HepG2 (cell line): ENCODE measurements around the gene CEP19. TPM values are rescaled to one million over a fixed set of nuclear protein-coding genes. Genes with fewer than 3 reads are reported as not detected.

Experiments
- AGO1 ChIP-seq: fragments of 200-400 bp; formaldehyde crosslinking; IDR thresholded peaks from 2 replicates; pipeline ENCODE4 v1.6.1; 2017; ENCODE audit warnings: mild to moderate bottlenecking, low read depth, low read length, moderate library complexity; ENCODE audit not compliant: poor library complexity, severe bottlenecking
- AKAP8 ChIP-seq: sonication (generic); formaldehyde crosslinking; IDR thresholded peaks from 2 replicates; pipeline ENCODE4 v1.5.1; 2020; ENCODE audit warnings: mild to moderate bottlenecking, missing genetic modification reagents
- ARHGAP35 ChIP-seq: sonication (generic); formaldehyde crosslinking; IDR thresholded peaks from 2 replicates; pipeline ENCODE4 v1.9.0; 2022; ENCODE audit warnings: mild to moderate bottlenecking, inconsistent platforms, moderate library complexity, missing genetic modification reagents, borderline replicate concordance
- CHD2 ChIP-seq: IDR thresholded peaks from 2 replicates; pipeline ENCODE4 v1.6.1; 2011; ENCODE audit warnings: low read depth, low read length, improper control_type of control experiment
- ERF ChIP-seq: IDR thresholded peaks from 2 replicates; pipeline ENCODE4 v1.6.1; 2018; ENCODE audit warnings: missing biosample characterization, missing genetic modification reagents
- GATAD2A ChIP-seq: IDR thresholded peaks from 2 replicates; pipeline ENCODE4 v1.6.1; 2016
- HOXD1 ChIP-seq: sonication (generic); formaldehyde crosslinking; IDR thresholded peaks from 2 replicates; pipeline ENCODE4 v1.5.0; 2020; ENCODE audit warnings: missing genetic modification reagents
- JARID2 ChIP-seq: sonication (generic); formaldehyde crosslinking; IDR thresholded peaks from 2 replicates; pipeline ENCODE4 v1.8.1; 2023; ENCODE audit warnings: missing genetic modification reagents, inconsistent platforms; ENCODE audit not compliant: insufficient replicate concordance
- JDP2 ChIP-seq: sonication (generic); formaldehyde crosslinking; IDR thresholded peaks from 2 replicates; pipeline ENCODE4 v1.8.1; 2022; ENCODE audit warnings: missing genetic modification reagents, borderline replicate concordance
- MAZ ChIP-seq, 2 experiments: sonication (generic) in 1 of 2; formaldehyde crosslinking in 1 of 2; IDR thresholded peaks; 2 replicates each; pipeline versions ENCODE4 v1.5.0 to v1.6.1; 2012 to 2020; ENCODE audit warnings: low read depth in 2 of 2, mild to moderate bottlenecking in 2 of 2, borderline replicate concordance in 1 of 2, improper control_type of control experiment in 1 of 2, low read length in 1 of 2, missing genetic modification reagents in 1 of 2, moderate library complexity in 1 of 2
- MTA1 ChIP-seq: sonication (generic); formaldehyde crosslinking; IDR thresholded peaks from 2 replicates; pipeline ENCODE4 v1.4.0; 2020; ENCODE audit warnings: missing genetic modification reagents, mild to moderate bottlenecking, borderline replicate concordance
- NFE2L1 ChIP-seq: sonication (generic); formaldehyde crosslinking; IDR thresholded peaks from 2 replicates; pipeline ENCODE4 v1.4.0; 2020; ENCODE audit warnings: missing genetic modification reagents, mild to moderate bottlenecking, borderline replicate concordance
- RBFOX2 ChIP-seq: fragments of 200-400 bp; formaldehyde crosslinking; IDR thresholded peaks from 2 replicates; pipeline ENCODE4 v1.6.1; 2017; ENCODE audit warnings: low read depth, mild to moderate bottlenecking, low read length
- RXRB ChIP-seq: IDR thresholded peaks from 2 replicates; pipeline ENCODE4 v1.6.1; 2016; ENCODE audit warnings: borderline replicate concordance, missing genetic modification reagents, missing compliant biosample characterization
- SMC3 ChIP-seq: IDR thresholded peaks from 2 replicates; pipeline ENCODE4 v1.6.1; 2011; ENCODE audit warnings: low read length, improper control_type of control experiment
- SOX5 ChIP-seq: IDR thresholded peaks from 2 replicates; pipeline ENCODE4 v1.6.1; 2016; ENCODE audit warnings: borderline replicate concordance
- TBX3 ChIP-seq: fragments of 450-650 bp; IDR thresholded peaks from 2 replicates; pipeline ENCODE4 v1.6.1; 2017; ENCODE audit warnings: antibody characterized with exemption, mild to moderate bottlenecking, inconsistent platforms, borderline replicate concordance
- U2AF2 ChIP-seq: fragments of 200-400 bp; formaldehyde crosslinking; IDR thresholded peaks from 2 replicates; pipeline ENCODE4 v1.6.1; 2017; ENCODE audit warnings: low read depth, mild to moderate bottlenecking, low read length
- ZMYM4 ChIP-seq: sonication (generic); formaldehyde crosslinking; IDR thresholded peaks from 2 replicates; pipeline ENCODE4 v1.8.1; 2023; ENCODE audit warnings: mild to moderate bottlenecking, missing genetic modification reagents
- ZNF224 ChIP-seq: sonication (generic); formaldehyde crosslinking; IDR thresholded peaks from 2 replicates; pipeline ENCODE4 v1.5.0; 2020; ENCODE audit warnings: mild to moderate bottlenecking, missing genetic modification reagents
- ZNF605 ChIP-seq: sonication (generic); formaldehyde crosslinking; IDR thresholded peaks from 2 replicates; pipeline ENCODE4 v1.8.0; 2022; ENCODE audit warnings: mild to moderate bottlenecking, missing genetic modification reagents
- ZNF720 ChIP-seq: sonication (generic); formaldehyde crosslinking; IDR thresholded peaks from 2 replicates; pipeline ENCODE4 v1.4.0; 2020; ENCODE audit warnings: missing genetic modification reagents
- ZZZ3 ChIP-seq: sonication (generic); formaldehyde crosslinking; IDR thresholded peaks from 2 replicates; pipeline ENCODE4 v1.4.0; 2020; ENCODE audit warnings: missing genetic modification reagents, mild to moderate bottlenecking, borderline replicate concordance
- polyA plus RNA-seq, 8 experiments: library from polyadenylated mRNA; depleted of rRNA in 3 of 8; stranded (reverse) in 7 of 8; unstranded in 1 of 8; fragments of >200 nt; fragmentation: Illumina TruSeq in 4 of 8; extraction: Trizol in 4 of 8; gene quantifications; 2 replicates each; pipeline versions ENCODE4 v1.2.1 to v1.2.3, GENCODE V29; 2011 to 2016; ENCODE audit warnings: low read depth in 4 of 8, missing spikeins in 1 of 8, mixed read lengths in 1 of 8; ENCODE audit not compliant: insufficient read depth in 1 of 8
- total RNA-seq, 5 experiments: library from RNA; depleted of rRNA; stranded (reverse); fragments of >200 nt; fragmentation: Illumina TruSeq; extraction: Trizol; gene quantifications; 2 replicates each; pipeline ENCODE4 v1.2.3, GENCODE V29; 2016; ENCODE audit warnings: low read depth in 1 of 5
- TF ChIP-seq, protein P1 (sequence below): sonication (generic); formaldehyde crosslinking; IDR thresholded peaks from 2 replicates; pipeline ENCODE4 v1.4.0; 2020; ENCODE audit warnings: mild to moderate bottlenecking, missing genetic modification reagents, borderline replicate concordance
- TF ChIP-seq, protein P2 (sequence below): sonication (generic); formaldehyde crosslinking; IDR thresholded peaks from 2 replicates; pipeline ENCODE4 v1.8.0; 2022; ENCODE audit warnings: missing genetic modification reagents, mild to moderate bottlenecking, borderline replicate concordance

Gene CEP19
- total and polyA plus RNA-seq, 2 of the 13 experiments (the other 11 are each of a cell fraction or from before 2014, with no cell fraction given): 0.48 to 1.2 TPM

DNA sequence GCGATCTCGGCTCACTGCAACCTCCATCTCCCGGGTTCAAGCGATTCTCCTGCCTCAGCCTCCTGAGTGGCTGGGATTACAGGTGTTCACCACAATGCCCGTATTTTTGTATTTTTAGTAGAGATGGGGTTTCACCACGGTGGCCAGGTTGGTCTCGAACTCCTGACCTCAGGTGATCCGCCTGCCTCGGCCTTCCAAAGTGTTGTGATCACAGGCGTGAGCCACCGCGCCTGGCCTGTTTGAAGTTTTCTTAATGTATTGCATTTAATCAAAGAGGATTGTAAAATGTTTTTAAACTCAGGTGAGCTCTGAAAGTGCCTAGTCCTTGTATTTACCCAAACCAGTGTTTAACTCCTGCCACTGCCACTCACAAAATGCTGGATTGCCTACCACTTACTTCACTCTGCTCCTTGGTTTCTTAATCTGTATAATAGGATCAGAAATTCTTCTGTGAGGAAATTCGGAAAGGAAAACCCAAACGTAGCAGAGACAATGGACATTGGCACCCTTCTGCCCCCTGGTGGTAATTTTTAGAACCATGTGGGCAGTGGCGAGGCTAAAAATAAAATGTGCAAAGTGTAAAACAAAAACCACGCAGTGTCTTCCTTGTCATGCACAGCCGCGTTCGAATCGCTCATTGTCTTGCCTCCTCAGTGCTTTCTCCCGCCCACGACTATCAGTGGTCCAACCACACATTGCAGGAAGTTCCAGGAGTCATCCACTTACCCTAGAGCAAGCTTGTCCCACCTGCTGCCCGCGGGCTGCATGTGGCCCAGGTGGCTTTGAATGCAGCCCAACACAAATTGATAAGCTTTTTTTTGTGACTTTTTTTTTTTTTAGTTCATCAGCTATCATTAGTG, 27.3 kb downstream of the CEP19 start (continued):
- TF ChIP-seq ZNF224 (no peak), HOXD1 (CRISPR knock-in tag) (no peak), CHD2 (no peak), ARHGAP35 (CRISPR knock-in tag) (no peak), JARID2 (CRISPR knock-in tag) (no peak), U2AF2 (no peak), RBFOX2 (no peak), NFE2L1 (CRISPR knock-in tag) (no peak), ZMYM4 (CRISPR knock-in tag) (no peak), GATAD2A (0 out of 2 replicates have a peak, but pooled peaks have one; percentile 22), MTA1 (no peak), MAZ (IDR thresholded peaks at IDR 0.05; ENCODE audit: borderline replicate concordance, low read depth, low read length) (no peak), MAZ (CRISPR knock-in tag; IDR thresholded peaks at IDR 0.05; ENCODE audit: low read depth) (no peak), SOX5 (CRISPR knock-in tag) (no peak), ZZZ3 (CRISPR knock-in tag) (no peak), ZNF605 (CRISPR knock-in tag) (no peak), RXRB (CRISPR knock-in tag) (no peak), AGO1 (no peak), ERF (CRISPR knock-in tag) (0 out of 2 replicates have a peak, but pooled peaks have one; percentile 15), AKAP8 (CRISPR knock-in tag) (no peak), ZNF720 (no peak), JDP2 (CRISPR knock-in tag) (no peak), TBX3 (no peak), SMC3 (peak; percentile 94)
- TF ChIP-seq, protein P1, sequence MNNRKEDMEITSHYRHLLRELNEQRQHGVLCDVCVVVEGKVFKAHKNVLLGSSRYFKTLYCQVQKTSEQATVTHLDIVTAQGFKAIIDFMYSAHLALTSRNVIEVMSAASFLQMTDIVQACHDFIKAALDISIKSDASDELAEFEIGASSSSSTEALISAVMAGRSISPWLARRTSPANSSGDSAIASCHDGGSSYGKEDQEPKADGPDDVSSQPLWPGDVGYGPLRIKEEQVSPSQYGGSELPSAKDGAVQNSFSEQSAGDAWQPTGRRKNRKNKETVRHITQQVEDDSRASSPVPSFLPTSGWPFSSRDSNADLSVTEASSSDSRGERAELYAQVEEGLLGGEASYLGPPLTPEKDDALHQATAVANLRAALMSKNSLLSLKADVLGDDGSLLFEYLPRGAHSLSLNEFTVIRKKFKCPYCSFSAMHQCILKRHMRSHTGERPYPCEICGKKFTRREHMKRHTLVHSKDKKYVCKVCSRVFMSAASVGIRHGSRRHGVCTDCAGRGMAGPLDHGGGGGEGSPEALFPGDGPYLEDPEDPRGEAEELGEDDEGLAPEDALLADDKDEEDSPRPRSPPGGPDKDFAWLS (CRISPR knock-in tag): no peak
- TF ChIP-seq, protein P2, sequence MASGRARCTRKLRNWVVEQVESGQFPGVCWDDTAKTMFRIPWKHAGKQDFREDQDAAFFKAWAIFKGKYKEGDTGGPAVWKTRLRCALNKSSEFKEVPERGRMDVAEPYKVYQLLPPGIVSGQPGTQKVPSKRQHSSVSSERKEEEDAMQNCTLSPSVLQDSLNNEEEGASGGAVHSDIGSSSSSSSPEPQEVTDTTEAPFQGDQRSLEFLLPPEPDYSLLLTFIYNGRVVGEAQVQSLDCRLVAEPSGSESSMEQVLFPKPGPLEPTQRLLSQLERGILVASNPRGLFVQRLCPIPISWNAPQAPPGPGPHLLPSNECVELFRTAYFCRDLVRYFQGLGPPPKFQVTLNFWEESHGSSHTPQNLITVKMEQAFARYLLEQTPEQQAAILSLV: no peak
